T-helper 2 cell treated with Interferon-gamma antibody and Interleukin-4, amounts not matched to agents 5 μg/mL and 100 μg/mL, for 36 hours (primary cell): ENCODE data around the gene HRH4.

ENCODE experiments used
- DNase-seq: peaks from one replicate; pipeline ENCODE4 v3.0.0; 2021; ENCODE audit warnings: low spot score
- H3K27ac Mint-ChIP-seq: one replicate; pipeline ENCODE4 v1.8.0; 2021; ENCODE audit warnings: mild to moderate bottlenecking, mixed read lengths
- H3K27me3 Mint-ChIP-seq: one replicate; pipeline ENCODE4 v1.8.0; 2021; ENCODE audit warnings: low read depth, mixed read lengths
- H3K36me3 Mint-ChIP-seq: one replicate; pipeline ENCODE4 v1.8.0; 2021; ENCODE audit warnings: low read depth, mixed read lengths
- H3K4me1 Mint-ChIP-seq: one replicate; pipeline ENCODE4 v1.8.0; 2021; ENCODE audit warnings: low read depth, mixed read lengths
- H3K4me3 Mint-ChIP-seq: one replicate; pipeline ENCODE4 v1.8.0; 2022; ENCODE audit warnings: mild to moderate bottlenecking, moderate library complexity, mixed read lengths
- H3K9me3 Mint-ChIP-seq: one replicate; pipeline ENCODE4 v1.8.0; 2021; ENCODE audit warnings: mixed read lengths

Gene HRH4, protein sequence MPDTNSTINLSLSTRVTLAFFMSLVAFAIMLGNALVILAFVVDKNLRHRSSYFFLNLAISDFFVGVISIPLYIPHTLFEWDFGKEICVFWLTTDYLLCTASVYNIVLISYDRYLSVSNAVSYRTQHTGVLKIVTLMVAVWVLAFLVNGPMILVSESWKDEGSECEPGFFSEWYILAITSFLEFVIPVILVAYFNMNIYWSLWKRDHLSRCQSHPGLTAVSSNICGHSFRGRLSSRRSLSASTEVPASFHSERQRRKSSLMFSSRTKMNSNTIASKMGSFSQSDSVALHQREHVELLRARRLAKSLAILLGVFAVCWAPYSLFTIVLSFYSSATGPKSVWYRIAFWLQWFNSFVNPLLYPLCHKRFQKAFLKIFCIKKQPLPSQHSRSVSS

GRCh38 chr18:24460388-24460787 lies at the start of gene HRH4:
Gene HRH4 (plus strand): TSS chr18:24460637. CDS start chr18:24460729, 92 bp downstream.
- peaks cover 19% of the 10 kb centered on the region for H3K27me3 Mint-ChIP-seq
- peak within 1 kb of the TSS; percentile 62 for H3K4me3 Mint-ChIP-seq
- peaks cover 11% of the 10 kb centered on the region for H3K36me3 Mint-ChIP-seq
- H3K9me3 Mint-ChIP-seq: peaks cover 9% of the 10 kb centered on the region
- DNase-seq: no peak
- peaks cover 47% of the 10 kb centered on the region for H3K4me1 Mint-ChIP-seq
- H3K27ac Mint-ChIP-seq: no peak within 1 kb of the TSS

DNA sequence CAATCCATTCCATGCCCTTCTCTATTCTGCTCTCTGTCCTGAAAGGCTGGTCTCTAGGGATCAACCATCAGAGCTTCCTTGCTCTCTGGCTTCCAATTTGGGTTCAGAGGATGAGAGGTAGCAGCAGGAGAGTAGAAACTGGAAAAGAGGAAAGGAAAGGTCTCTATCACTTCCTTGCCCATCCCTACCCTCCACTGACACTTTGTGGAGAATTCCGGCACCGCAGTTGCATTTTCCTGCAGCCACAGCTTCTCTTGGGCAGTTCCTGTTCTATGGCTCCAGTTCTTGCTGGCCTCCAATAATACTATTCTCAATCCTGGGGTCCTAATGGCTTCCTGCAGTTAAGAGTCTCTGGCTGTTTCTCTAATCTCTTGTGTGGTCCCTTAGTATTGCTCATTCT lies 47.3 kb upstream of the HRH4 start:
- peaks cover 49% of the 10 kb centered on the region for H3K27me3 Mint-ChIP-seq
- DNase-seq: no peak
- H3K36me3 Mint-ChIP-seq: peaks cover 5% of the 10 kb centered on the region
- H3K9me3 Mint-ChIP-seq: peaks cover 12% of the 10 kb centered on the region
- H3K27ac Mint-ChIP-seq: no peak overlapping the region
- no peak overlapping the region for H3K4me3 Mint-ChIP-seq
- H3K4me1 Mint-ChIP-seq: peaks cover 30% of the 10 kb centered on the region

DNA sequence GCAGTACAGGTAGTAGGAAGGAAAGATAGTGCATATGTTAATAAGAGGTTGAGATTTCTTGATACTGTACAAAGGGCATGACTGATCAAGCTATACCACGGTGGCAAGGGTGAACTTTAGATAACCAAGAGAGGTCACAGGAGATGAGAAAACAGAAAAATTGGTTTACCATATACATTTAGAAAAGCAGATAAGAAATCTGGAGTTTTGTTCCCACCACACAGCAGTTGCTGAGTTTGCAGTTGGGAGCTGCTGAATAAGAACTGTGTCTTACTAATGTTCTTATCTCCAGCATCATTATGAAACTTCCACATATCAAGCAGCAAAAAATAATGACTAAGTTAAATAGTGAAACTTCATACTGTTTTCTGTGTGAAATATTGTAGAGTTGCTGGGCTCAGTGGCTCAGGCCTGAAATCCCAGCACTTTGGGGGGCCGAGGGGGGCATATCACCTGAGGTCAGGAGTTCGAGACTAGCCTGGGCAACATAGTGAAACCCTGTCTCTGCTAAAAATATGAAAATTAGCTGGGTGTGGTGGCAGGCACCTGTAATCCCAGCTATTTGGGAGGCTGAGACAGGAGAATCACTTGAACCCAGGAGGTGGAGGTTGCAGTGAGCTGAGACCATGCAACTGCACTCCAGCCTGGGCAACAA lies 46.0 kb upstream of the HRH4 start:
- H3K4me1 Mint-ChIP-seq: peaks cover 30% of the 10 kb centered on the region
- H3K27ac Mint-ChIP-seq: peak overlapping the region; percentile 37
- H3K9me3 Mint-ChIP-seq: peaks cover 12% of the 10 kb centered on the region
- H3K4me3 Mint-ChIP-seq: no peak overlapping the region
- peak; percentile 74 for DNase-seq
- peaks cover 5% of the 10 kb centered on the region for H3K36me3 Mint-ChIP-seq
- peaks cover 46% of the 10 kb centered on the region for H3K27me3 Mint-ChIP-seq

GRCh38 chr18:24417480-24417879 lies 43.0 kb upstream of the HRH4 start:
- H3K4me1 Mint-ChIP-seq: peaks cover 29% of the 10 kb centered on the region
- no peak for DNase-seq
- H3K36me3 Mint-ChIP-seq: peaks cover 5% of the 10 kb centered on the region
- H3K27ac Mint-ChIP-seq: no peak overlapping the region
- H3K4me3 Mint-ChIP-seq: no peak overlapping the region
- H3K27me3 Mint-ChIP-seq: peaks cover 52% of the 10 kb centered on the region
- H3K9me3 Mint-ChIP-seq: peaks cover 12% of the 10 kb centered on the region

GRCh38 chr18:24420551-24420950 lies 39.9 kb upstream of the HRH4 start:
- H3K4me3 Mint-ChIP-seq: no peak overlapping the region
- no peak for DNase-seq
- peaks cover 68% of the 10 kb centered on the region for H3K27me3 Mint-ChIP-seq
- H3K4me1 Mint-ChIP-seq: peaks cover 8% of the 10 kb centered on the region
- no peak overlapping the region for H3K27ac Mint-ChIP-seq
- peaks cover 4% of the 10 kb centered on the region for H3K36me3 Mint-ChIP-seq
- peaks cover 2% of the 10 kb centered on the region for H3K9me3 Mint-ChIP-seq

- Mint-ChIP-seq H3K4me1 (peaks cover 3% of the 10 kb centered on the region), H3K36me3 (peaks cover 11% of the 10 kb centered on the region), H3K9me3 (peaks cover 10% of the 10 kb centered on the region), H3K27me3 (peaks cover 64% of the 10 kb centered on the region), H3K4me3 (no peak overlapping the region), H3K27ac (no peak overlapping the region)
- no peak for DNase-seq
Measured at GRCh38 chr18:24421831-24422230, 38.6 kb upstream of the HRH4 start.

DNA sequence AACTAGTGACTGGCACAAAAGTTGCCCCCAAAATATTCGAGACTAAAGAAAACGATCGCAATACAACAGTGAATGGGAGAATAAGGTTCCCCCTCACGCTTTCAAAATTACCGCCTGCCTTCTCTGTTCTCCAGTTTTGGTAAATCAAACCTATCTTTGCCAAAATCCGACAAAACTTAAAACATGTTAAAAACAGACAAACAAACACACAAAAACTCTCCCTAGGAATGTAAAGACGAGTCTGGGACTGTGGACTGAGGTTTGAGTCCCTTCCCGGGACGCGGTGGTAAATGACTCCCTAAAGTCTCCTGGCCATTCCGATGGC lies 34.4 kb upstream of the HRH4 start:
- H3K27ac Mint-ChIP-seq: peak overlapping the region; percentile 27

DNA sequence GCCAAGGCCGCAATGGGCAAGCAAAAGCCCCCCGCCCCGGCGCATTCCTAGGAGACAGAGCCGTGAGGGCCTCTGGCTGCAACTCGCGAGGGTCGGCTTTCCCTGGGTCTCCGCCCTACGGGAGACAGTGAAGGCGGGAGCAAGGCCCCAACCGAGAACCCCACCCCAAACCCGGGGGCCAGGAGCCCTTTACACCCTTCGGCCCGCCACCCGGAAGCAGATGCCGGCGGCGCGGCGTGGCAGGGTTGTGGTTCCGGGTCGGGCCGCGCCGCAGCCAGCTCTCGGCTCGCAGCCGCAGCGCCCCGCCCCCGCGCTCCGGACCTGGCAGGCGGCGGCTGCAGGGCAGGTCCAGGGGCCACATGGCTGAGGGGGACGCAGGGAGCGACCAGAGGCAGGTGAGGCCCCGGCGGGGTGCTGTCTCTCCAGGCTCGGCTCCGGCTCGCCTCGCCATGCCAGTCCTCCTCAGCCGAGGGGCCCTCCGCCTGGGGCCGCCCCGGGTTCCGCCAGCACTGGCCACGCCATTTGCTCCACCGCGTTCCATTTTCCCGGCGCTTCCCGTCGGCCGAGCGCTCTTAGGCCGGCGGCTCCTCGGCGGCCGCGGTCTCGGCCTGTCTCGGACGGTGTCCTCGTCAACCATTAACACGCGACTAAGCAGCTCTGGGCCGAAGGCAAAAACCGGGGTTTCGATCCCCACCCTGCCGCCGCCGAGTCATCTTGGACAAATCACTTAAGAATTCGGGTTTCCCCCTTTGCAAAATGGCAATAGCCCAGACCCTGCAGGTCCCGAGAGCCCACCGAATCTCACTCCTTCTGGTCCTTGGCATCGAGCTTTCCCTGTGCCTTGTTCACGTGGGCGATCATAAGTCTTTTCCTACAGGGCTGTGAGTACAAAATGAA lies 33.8 kb upstream of the HRH4 start, which contains the start of gene IMPACT:
Gene IMPACT, plus strand, starts transcription at position 273 of the 897 bp plus-strand sequence. Its CDS starts 87 bp downstream, at position 360.
- H3K27me3 Mint-ChIP-seq: peaks cover 41% of the 10 kb centered on the region
- H3K9me3 Mint-ChIP-seq: peaks cover 15% of the 10 kb centered on the region
- peaks cover 23% of the 10 kb centered on the region for H3K36me3 Mint-ChIP-seq
- DNase-seq: peak; percentile 64
- H3K27ac Mint-ChIP-seq: peak within 1 kb of the TSS; percentile 86
- peak within 1 kb of the TSS; percentile 87 for H3K4me3 Mint-ChIP-seq
- H3K4me1 Mint-ChIP-seq: peaks cover 10% of the 10 kb centered on the region

More for the DNA sequence above, 34.4 kb upstream of the HRH4 start:
- DNase-seq: no peak
- Mint-ChIP-seq H3K36me3 (peaks cover 23% of the 10 kb centered on the region), H3K4me1 (peaks cover 10% of the 10 kb centered on the region), H3K9me3 (peaks cover 15% of the 10 kb centered on the region), H3K4me3 (peak overlapping the region; percentile 56), H3K27me3 (peaks cover 43% of the 10 kb centered on the region)

- DNase-seq: no peak
- Mint-ChIP-seq H3K4me3 (peak overlapping the region; percentile 87), H3K27ac (no peak overlapping the region), H3K9me3 (peaks cover 15% of the 10 kb centered on the region), H3K36me3 (peaks cover 23% of the 10 kb centered on the region), H3K4me1 (peaks cover 10% of the 10 kb centered on the region), H3K27me3 (peaks cover 33% of the 10 kb centered on the region)
Measured at GRCh38 chr18:24427484-24427883, 33.0 kb upstream of the HRH4 start.

GRCh38 chr18:24428709-24429108 lies 31.7 kb upstream of the HRH4 start:
- Mint-ChIP-seq H3K36me3 (peaks cover 27% of the 10 kb centered on the region), H3K4me1 (peaks cover 14% of the 10 kb centered on the region), H3K27ac (no peak overlapping the region), H3K9me3 (peaks cover 15% of the 10 kb centered on the region), H3K4me3 (no peak overlapping the region), H3K27me3 (peaks cover 21% of the 10 kb centered on the region)
- DNase-seq: no peak

DNA sequence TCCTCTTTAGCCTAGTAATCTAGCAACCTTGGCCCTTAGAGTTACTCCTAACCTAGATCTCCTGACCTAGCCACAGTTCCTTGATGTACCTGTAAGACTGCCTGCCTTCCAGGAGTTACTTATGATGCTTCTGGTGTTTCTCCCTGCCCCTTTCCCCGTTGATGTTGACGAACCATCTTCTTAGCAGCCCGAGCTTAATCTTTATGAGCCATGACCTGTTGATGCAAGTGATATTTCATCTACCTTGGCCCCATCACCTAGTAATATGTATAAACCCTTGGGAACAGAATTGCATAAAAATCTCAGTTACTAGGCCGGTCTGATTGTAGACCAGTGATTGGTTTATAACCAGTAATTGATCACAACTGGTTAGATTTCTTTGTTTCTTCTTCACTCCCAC lies 31.2 kb upstream of the HRH4 start:
- no peak for DNase-seq
- Mint-ChIP-seq H3K27me3 (peaks cover 17% of the 10 kb centered on the region), H3K9me3 (peaks cover 15% of the 10 kb centered on the region), H3K4me1 (peaks cover 14% of the 10 kb centered on the region), H3K36me3 (peaks cover 27% of the 10 kb centered on the region), H3K4me3 (no peak overlapping the region), H3K27ac (no peak overlapping the region)

DNA sequence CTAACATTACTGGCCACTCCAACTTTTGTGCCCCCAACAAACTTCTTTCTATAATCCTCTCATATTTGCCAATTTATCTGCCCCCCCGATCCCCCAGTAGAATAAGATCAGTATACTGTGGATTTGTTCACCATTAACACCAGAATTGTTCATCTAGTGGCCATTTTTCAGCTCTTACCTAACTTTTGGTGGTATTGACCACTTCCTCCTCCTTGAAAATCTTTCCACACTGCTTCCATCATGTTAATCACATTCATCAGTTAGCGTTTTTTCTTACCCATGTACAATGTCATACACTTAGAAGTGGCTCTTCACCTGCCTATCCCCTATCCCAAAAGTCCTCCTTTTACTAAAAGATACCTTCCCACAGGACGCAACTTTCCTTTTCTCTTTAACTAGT lies 27.8 kb upstream of the HRH4 start:
- no peak overlapping the region for H3K27ac Mint-ChIP-seq
- H3K36me3 Mint-ChIP-seq: peaks cover 13% of the 10 kb centered on the region
- peaks cover 6% of the 10 kb centered on the region for H3K9me3 Mint-ChIP-seq
- DNase-seq: no peak
- H3K27me3 Mint-ChIP-seq: peaks cover 7% of the 10 kb centered on the region
- no peak overlapping the region for H3K4me3 Mint-ChIP-seq
- H3K4me1 Mint-ChIP-seq: peaks cover 21% of the 10 kb centered on the region

DNA sequence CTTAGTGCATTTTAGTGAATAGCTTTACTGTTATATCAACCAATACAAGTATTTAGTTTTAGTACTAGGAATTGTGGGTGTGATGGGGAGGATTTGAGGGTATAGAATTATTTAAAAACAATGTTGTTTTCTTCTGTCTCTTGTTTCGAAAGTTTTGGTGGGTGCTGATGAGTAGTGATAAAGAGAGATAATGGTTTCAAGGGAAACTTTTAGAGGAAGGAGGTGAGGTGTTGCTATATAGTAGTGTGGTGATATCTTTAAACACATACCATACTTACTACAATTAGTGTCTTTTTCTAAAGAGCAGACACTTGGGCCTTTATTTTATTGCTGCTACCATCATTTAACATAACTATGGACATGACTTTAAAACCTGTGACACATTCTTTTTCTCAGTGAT lies 23.5 kb upstream of the HRH4 start:
- Mint-ChIP-seq H3K4me3 (peak overlapping the region; percentile 0), H3K36me3 (peaks cover 25% of the 10 kb centered on the region), H3K27me3 (no peaks in the 10 kb centered on the region), H3K27ac (peak overlapping the region; percentile 46), H3K4me1 (peaks cover 23% of the 10 kb centered on the region), H3K9me3 (peaks cover 3% of the 10 kb centered on the region)
- no peak for DNase-seq
